GM10847 (cell line): ENCODE data around the gene SYTL2.

Experiments
- POLR2A ChIP-seq: IDR thresholded peaks from 2 replicates; pipeline ENCODE4 v1.6.1; 2011; ENCODE audit not compliant: insufficient read length; ENCODE audit errors: extremely low read depth

The SYTL2 gene

DNA sequence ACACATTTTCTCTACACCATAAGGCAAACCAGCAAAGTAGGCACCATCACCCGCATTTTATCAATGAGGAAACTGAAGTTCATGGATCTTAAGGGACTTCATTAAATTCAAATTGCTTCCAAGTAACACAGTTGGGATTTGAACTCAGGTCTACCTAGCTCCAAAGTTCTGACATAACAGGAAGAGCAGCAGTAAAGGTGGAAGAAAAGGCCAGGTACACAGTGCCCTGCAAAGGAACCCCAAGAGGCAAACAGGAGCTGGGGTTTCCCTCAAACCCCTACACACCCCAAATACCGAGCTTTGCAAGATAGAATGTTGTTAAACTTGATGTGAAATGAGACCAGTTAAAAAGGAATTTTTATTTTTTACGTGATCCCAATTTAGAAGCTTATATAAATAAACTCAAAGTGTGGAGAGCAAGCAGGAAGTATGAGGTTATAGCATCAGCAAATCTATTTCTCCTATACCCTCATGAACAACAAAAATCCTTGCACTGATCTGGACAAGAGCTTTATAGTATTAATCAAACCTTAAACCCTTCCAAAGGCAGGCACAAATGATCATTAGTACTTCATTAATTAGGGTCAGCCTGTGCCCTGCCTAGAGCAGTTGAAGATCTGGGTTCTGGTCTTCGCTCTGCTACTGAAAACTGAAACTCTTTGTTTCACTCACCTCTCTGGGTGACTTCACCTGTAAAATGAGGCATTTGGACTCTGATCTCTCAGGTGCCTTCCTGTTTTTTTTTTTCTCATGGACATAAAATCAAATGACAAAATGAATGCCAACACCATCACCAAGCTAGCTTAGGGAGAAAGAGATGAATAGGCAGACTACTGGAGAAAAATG, 36.5 kb downstream of the SYTL2 start:
- no peak for TF ChIP-seq POLR2A

DNA sequence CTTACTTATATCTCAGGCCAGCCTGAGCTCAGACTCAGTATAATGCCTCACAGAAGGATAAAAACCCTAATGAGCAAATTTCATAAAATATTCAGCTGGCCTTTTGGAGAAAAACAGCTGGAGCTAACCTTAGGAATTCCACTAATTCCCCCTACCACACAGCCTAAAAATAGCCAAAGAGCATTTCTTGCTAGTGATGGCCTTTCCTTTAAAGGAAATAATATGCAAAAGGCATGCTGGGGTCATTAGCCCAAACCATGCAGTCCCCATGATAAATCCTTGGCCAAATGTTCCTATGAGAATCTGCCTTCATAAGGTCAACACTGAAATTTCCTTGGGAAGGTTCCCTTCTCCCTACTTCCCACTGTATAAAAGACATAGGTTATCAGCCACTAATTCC, 38.2 kb downstream of the SYTL2 start:
- no peak for TF ChIP-seq POLR2A

DNA sequence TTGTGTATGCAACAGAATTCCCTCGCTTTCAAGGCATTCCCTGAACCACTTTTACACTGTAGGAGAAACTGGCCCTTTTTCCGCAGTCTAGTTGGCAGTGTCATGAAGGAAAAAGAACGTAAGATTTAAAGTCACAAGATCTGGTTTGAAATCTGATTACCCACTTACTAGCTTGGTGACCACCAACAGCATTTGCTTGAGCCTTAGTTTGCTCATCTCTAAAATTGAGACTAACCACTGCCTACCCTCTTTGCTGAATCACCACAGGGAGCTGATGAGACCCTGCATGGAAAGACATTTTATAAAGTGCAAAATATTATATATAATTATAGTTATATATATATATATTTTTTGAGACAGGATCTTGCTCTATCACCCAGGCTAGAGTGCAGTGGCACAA, 39.4 kb downstream of the SYTL2 start:
- TF ChIP-seq POLR2A, result no peak

DNA sequence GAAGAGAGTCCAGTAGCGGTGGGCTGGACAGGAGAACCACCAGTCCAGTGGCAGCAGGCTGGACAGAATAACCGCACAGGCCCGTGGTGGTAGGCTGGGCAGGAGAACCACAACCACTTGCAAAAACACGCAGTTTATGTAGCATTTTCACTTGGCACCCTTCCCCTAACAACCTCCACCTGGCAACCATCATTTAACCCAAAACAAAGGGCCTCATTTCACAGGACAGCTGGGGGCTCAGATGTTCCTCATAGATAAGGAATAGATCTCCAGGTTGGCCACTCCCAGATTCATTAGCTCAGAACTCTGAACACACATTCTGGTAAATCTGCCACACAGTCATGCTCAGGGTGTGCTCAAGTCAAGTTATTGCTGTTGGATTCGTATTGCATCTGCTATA, 41.2 kb downstream of the SYTL2 start:
- no peak for TF ChIP-seq POLR2A

DNA sequence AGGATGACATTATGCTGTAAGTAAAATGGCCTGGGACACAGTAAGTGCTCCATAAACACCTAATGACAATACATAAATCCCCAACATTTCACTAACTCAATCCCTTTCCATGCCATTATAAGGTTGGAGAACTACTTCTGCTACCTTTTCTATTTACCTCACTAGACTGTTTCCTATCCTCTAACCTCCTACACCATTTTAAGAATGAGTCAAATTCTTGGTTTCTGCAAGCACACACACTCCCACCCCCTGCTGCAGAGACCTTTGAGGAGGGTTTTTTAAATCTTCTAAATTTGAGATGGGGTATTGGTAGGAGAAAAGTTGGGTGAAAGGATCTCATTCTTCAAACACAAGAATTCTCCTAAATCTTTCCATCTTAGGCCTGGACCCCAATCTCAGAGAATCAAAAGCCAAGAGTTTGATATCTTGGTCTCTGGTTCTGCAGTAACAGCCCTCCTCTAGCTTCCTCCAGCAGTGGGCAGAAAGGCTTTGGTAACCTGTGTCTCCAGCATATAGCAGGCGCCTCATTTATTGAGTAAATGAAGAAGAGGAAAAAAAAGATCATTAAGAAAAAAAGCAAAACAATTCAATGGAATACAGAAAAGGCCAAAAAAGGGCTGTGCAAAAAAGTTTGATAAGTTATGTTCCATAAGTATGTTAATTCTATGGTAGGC, 42.3 kb downstream of the SYTL2 start:
- TF ChIP-seq POLR2A, result no peak

DNA sequence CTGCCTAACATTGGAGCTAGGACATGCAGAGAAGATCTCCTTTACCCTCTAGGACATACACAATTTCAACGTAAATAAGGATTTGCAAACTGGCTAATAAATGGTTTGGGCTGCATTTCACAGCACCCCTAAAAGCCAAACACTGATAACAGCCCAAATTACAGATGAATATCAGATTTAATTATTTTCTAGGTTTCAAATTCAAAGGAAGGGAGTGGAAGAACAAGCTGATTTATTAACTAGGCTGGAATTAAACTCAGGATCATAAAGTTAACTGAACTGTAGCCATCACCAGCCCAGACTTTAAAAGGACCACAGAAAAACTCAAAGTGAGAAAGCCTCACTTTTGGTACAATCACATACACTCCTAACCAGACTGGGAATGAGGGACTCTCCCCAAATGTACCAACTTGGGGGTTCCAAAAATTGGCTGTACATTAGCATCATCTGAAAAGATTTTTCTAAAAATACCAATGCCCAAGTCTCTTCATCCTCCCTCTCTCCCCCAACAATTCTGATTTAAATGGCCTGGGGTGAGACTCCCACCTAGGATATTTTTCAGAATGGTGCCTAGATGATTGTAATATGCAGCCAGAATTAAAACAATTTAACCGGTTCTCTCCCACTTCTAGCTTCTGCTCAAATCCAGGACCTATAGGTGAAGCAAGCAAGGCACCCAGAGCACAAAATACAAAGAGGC, 43.5 kb downstream of the SYTL2 start:
- TF ChIP-seq POLR2A, result no peak

DNA sequence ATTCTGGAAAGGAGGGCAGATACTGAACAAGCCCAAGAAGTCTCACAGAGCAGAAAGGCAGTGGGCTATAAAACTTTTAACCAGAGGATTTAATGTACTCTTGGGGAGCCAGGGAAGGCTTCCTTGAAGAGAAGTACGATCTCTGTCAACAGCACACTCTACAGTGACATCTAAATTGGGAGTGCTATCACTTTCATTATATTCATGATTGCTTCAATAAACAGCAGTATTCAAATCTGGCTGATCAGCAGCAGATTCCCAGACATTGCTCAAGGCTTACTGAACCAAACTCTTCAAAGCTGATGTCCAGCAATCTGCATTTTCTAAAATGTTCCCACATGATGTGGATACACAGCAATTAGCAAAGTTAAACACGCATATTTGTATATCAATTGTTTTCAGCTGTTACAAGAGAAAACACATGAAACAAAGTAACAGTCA, 44.2 kb downstream of the SYTL2 start:
- TF ChIP-seq POLR2A, result no peak

DNA sequence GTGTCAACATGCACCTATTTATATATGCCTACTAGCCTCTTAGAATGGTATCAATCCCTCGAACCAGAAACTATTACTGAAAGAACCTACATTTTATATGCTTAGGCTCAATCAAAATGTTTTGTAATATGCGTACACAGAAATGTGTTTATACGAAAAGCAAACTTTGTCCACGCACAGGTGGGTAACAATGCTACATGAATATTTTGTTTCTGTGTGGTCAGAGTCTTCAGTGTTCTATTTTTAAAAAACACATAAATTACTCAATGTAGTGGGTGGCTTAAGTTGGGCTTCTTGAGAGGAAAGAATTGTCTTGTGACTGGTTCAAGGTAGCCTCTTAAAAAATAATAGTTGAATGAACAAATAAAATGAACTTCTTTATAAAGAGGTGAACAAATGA, 46.1 kb downstream of the SYTL2 start:
- no peak for TF ChIP-seq POLR2A

DNA sequence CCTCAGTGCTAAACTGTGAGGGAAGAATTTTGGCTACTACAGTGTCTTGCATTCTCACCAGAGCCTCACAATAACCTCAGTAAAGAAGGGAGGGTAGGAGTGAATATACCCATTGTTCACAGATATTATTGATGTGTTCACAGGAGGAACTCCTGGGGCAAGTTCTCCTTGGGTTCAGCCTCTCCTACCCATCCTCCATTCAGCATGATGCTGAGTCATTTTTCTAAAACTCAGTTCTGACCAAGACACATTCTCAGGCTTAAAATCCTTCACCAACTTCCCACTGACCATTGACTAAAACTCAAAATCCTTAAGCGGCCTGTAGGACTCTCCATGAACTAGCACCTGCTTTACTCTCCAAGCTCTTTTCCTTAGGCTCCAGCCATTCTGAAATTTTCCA, 48.7 kb downstream of the SYTL2 start:
- TF ChIP-seq POLR2A, result no peak

DNA sequence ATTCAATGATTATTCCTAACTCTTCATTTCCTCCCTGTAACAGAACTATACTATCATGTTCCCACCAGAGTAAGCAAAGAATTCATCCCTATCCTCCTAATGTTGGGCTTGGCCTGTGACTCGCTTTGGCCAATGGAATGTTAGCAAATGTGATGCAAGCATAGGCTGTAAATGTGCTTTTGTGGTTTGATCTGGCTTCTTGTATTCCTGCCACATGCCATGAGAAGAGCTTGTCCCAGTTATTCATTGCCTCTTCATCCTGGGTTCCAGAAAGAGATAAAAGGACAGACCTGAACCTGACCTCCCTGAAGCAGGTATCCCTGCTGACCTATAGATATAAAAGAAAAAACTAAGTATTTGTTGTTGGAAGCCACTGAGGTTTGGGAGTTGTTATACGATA, 51.0 kb downstream of the SYTL2 start:
- TF ChIP-seq POLR2A, result no peak

DNA sequence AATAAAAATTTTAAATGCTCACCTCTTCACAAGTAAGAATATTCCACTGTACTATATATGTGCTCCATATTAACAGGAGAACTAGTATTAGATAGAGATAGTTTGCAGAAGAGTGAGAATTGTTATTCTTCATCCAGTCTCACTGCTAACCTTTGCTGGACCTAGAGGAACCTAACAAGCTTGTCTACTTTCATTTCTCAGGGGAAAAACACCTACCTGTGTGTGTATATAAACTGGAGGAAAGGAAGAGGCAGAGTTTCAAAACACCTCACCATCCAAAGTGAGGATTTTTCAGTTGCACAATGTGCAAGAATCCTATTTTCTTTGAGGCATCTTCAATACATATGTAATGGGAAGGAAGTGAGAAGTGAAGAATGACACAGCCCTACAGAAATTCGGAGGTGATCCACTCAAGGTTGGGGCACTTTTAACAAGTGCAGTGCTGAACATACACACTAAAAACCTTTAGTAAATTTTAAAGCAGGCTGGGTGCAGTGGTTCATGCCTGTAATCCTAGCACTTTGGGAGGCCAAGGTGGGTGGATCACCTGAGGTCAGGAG, 52.4 kb downstream of the SYTL2 start:
- no peak for TF ChIP-seq POLR2A

DNA sequence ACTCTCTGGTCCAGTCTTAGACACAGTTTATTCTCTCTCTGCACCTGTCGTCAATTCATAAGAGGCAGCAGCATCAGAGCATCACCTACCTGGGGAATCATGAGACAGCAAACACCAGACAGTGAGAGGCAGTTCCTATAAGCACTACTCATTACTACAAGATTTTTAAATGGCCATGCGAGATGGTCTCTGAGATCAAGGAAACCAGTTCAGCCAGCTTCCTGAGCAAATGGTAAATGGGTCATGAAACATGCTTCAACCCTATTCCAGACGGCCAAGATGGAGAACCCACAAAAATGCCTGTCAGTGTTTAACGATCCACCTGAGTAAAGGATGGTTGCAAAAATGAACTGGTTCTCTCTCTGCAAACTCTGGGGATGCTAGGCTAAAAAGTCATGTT, 52.9 kb downstream of the SYTL2 start:
- TF ChIP-seq POLR2A, result no peak

DNA sequence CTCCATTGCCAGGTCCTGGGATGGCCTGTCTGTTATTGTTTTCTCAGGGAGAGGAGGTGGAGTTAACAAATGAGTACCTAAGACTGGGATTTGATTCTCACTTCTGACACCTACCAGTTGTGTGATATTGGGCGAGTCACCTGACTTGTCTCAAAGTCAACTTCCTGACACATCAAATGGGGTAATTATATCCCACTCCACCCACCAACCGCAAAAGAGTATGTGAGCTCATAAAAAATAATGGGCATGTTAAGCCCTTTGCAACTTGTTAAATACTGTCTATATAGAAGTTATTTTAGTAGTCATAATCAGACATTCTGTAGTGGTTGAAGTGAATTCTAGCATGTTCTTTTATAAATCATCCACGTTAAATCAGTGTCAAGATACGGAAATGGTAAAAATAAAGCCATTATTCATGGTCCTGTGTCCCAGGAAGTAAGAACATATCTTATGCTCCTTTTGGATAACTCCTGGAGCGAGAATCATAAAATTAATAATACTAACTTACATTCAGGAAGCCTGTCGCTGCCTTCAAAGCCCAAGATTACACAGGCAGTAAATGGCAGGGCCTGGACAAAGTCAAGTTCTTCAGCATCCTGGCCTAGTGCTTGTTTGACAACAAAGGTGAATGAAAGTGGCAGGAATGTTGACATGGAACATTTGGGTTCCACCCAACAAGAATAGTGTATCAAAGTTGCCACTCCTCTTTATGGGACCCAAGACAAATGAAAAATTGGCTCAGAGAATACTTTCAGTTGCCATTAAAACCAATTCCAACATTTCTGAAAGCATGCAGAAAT, 54.3 kb downstream of the SYTL2 start:
- TF ChIP-seq POLR2A, result no peak

DNA sequence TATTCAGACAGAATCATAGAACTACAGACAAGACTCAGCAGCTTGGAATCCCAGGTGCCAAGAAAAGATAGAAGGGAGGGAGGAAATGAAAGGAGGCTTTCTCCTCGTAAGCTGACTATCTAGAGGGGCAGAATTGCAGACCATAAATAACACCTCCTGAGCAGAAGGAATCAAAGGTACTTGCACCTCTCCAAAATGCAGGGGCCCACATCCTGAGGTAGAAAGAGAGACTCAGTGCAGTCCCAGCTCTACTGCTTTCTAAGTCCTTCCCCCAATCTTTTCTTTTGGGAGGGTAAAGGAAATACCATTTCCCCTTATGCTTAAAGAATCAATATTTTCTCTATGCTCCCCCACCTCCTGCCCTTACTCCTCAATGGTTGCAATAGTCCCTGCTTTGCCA, 55.2 kb downstream of the SYTL2 start:
- no peak for TF ChIP-seq POLR2A

DNA sequence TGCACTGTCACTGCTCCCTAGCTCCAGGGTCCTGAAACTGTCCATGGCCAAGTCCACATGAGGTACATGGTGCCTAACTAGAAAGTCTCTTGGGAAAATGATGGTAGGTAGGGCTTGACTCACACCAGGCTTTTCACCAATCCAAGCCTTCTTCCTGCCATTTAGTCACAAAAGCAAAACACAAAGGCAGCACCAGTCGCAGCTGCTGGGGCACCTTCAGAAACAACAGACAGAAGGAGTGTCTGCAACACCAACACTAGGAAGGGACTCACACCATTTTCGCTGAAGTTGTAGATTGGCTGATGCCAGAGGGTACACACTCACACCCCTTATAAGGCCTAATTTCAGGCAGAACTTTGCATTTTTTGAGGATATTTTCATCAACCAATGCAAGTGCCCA, 55.7 kb downstream of the SYTL2 start:
- no peak for TF ChIP-seq POLR2A
